K562 (cell line): ENCODE data around the gene CCDC141.

Experiments
- CTCF ChIP-seq, 3 experiments: IDR thresholded peaks in 2 of 3; conservative IDR thresholded peaks in 1 of 3; 2 replicates each; pipeline ENCODE4 v1.5.1; 2011 to 2012; ENCODE audit warnings: low read length in 3 of 3, mild to moderate bottlenecking in 3 of 3, control low read depth in 2 of 3, improper control_type of control experiment in 1 of 3, inconsistent platforms in 1 of 3, low read depth in 1 of 3, mixed read lengths in 1 of 3, moderate library complexity in 1 of 3; ENCODE audit not compliant: insufficient read depth in 2 of 3
- HDAC1 ChIP-seq, 2 experiments: fragments of 450-650 bp; IDR thresholded peaks; 2 replicates each; pipeline ENCODE4 v1.6.1; 2016 to 2017; ENCODE audit warnings: inconsistent platforms in 1 of 2, mild to moderate bottlenecking in 1 of 2, moderate library complexity in 1 of 2
- JUND ChIP-seq, 2 experiments: IDR thresholded peaks; 2 replicates in 1 of 2; 3 replicates in 1 of 2; pipeline ENCODE4 v1.6.1; 2011; ENCODE audit warnings: borderline replicate concordance in 2 of 2, low read depth in 2 of 2, low read length in 2 of 2, improper control_type of control experiment in 1 of 2, missing biosample characterization in 1 of 2, missing genetic modification characterization in 1 of 2, missing genetic modification reagents in 1 of 2
- NKRF ChIP-seq: fragments of 450-650 bp; IDR thresholded peaks from 2 replicates; pipeline ENCODE4 v1.6.1; 2016; ENCODE audit warnings: borderline replicate concordance
- NUFIP1 ChIP-seq: fragments of 450-650 bp; IDR thresholded peaks from 2 replicates; pipeline ENCODE4 v1.6.1; 2018; ENCODE audit not compliant: partially characterized antibody
- PHB2 ChIP-seq: fragments of 450-650 bp; IDR thresholded peaks from 2 replicates; pipeline ENCODE4 v1.6.1; 2017; ENCODE audit warnings: low read depth
- SIN3B ChIP-seq: fragments of 450-650 bp; IDR thresholded peaks from 2 replicates; pipeline ENCODE4 v1.6.1; 2017; ENCODE audit warnings: low read depth, mild to moderate bottlenecking, moderate library complexity
- TBP ChIP-seq: optimal IDR thresholded peaks from 2 replicates; pipeline ENCODE3; 2011; ENCODE audit warnings: low read depth, low read length, improper control_type of control experiment
- ZKSCAN8 ChIP-seq: fragments of 200-800 bp; sonication (Bioruptor generic); IDR thresholded peaks from 2 replicates; pipeline ENCODE4 v1.6.1; 2016; ENCODE audit warnings: missing genetic modification characterization, missing compliant biosample characterization

GRCh38 chr2:178881075-178881474, 168.9 kb downstream of the CCDC141 start:
- TF ChIP-seq HDAC1 (IDR thresholded peaks at IDR 0.05) (no peak), CTCF (IDR thresholded peaks at IDR 0.05 in 2 of 3, conservative IDR thresholded peaks at IDR 0.05 in 1 of 3; ENCODE audit: insufficient read depth in 2 of 3, low read depth in 1 of 3, low read length in 3 of 3) (no peak), NKRF (no peak), SIN3B (no peak), NUFIP1 (no peak), TBP (no peak), ZKSCAN8 (CRISPR knock-in tag) (no peak), PHB2 (no peak), JUND (IDR thresholded peaks at IDR 0.05; ENCODE audit: borderline replicate concordance, low read depth, low read length) (no peak), JUND (tag; IDR thresholded peaks at IDR 0.05; ENCODE audit: borderline replicate concordance, low read depth, low read length) (no peak)
